GM19397 (cell line): ENCODE measurements around the gene PHKG1.
"Not testable (repeated sequence)": the region's sequence is repeated elsewhere in the genome, so short reads cannot be mapped to it uniquely, and the experiment has no call there.

Source experiments
- ATAC-seq: cut with Tn5 transposase; IDR thresholded peaks from one replicate; pipeline ENCODE4 v1.9.1; 2021; ENCODE audit warnings: mild to moderate bottlenecking, moderate library complexity; ENCODE audit not compliant: unreplicated experiment

The PHKG1 gene

GRCh38 chr7:56083150-56083785 lies 9.5 kb downstream of the PHKG1 start:
- no peak for ATAC-seq

GRCh38 chr7:56081626-56082340 lies 11.0 kb downstream of the PHKG1 start:
- no peak for ATAC-seq

- not testable (repeated sequence) for ATAC-seq
These were observed 11.9 kb downstream of the PHKG1 start for GRCh38 chr7:56080726-56081435.

- ATAC-seq: no peak
These were observed 13.1 kb downstream of the PHKG1 start for GRCh38 chr7:56079450-56080185.

DNA sequence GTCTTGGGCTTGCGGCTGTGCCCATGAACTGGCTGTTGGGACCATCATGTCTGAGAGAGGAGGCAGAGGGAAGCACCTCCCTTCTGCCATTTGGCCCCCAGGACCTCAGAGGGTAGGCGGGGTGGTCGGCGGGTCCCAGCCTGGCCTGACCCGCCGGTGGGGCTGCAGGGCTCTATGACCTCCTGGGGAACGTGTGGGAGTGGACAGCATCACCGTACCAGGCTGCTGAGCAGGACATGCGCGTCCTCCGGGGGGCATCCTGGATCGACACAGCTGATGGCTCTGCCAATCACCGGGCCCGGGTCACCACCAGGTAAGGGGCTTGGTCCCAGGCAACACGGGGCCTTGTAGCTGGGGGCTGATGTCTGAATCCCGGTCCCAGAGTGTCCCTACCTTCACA lies 14.6 kb downstream of the PHKG1 start:
- no peak for ATAC-seq

DNA sequence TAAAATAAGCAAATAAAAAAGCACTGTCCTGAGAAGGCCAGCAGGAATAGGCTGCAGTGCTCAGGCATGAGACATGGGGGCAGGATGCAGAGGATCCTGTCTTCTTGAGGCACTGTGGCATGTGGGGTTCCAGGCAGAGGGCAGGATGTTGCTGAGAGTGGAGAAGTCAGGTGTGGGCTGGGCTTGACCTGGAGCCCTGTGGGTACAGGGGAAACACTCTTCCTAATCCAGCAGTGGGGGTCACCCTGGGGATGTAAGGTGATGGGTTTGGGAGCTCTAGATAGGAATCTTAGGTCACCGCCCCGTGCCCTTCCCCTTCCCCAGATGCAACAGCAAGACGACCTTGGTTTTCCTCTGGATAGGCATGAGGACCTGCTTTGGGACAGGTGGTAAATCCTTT lies 15.1 kb downstream of the PHKG1 start:
- ATAC-seq: no peak

DNA sequence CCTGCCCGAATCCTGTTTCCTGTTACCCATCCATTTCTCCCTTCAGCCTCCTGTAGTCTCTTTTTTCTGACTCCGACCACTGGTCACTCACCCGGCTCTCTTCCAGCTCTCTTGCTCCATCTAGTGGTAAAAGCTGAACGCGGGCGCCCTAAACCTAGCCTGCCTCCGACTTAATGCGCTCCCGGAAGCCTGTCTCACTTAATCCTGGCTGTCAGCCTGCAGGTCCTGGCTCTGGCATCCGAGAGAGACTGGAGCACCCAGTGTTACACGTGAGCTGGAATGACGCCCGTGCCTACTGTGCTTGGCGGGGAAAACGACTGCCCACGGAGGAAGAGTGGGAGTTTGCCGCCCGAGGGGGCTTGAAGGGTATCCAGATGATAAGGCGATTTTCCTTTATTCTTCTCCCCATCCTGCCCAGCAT lies 18.4 kb downstream of the PHKG1 start:
- peak; percentile 92 for ATAC-seq

DNA sequence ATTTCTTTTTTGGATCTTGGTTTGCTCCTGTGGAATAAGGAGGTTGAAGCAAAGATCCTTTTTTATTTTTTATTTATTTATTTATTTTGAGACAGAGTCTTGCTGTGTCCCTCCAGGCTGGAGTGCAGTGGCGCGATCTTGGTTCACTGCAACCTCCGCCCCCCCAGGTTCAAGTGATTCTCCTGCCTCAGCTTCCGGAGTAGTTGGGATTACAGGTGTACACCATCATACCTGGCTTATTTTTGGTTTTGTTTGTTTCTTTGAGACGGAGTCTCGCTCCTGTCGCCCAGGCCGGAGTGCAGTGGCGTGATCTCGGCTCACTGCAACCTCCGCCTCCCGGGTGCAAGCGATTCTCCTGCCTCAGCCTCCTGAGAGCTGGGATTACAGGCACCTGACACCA lies 26.4 kb downstream of the PHKG1 start:
- not testable (repeated sequence) for ATAC-seq

DNA sequence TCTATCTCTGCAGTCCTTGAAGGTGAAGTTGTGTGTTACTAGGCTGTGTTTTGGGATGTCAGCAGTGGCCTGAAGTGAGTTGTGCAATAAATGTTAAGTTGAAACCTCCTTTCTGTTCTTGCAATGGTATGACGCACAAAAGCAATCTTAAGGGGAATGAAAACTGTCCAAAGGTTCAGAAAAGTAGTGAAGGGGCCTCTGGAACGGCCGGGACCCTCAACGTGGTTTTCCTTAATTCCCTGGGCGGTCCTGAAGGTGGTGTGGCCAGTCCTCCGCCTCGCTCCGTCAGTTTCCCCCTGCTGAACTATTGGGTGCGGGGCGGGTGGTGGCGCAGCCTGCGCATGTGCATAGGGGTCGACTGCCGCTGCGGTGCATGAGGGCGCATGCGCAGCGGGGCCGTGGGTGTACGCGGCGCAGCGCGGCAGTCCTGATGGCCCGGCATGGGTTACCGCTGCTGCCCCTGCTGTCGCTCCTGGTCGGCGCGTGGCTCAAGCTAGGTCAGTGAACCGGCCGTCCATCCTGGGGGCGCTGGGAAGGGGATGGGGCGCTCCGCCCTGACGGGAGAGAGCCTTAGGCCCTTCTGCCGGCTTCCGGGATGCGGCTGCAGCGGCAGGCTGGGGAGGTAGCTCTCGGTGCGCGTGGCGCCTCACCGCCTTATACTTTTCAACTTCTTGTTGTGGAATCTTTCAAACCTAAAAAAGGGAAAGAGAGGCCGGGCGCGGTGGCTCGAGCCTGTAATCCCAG lies 28.7 kb downstream of the PHKG1 start, which contains the start of gene SUMF2:
TSS of gene SUMF2 (plus strand) at position 405 of the 744 bp plus-strand sequence. CDS start at position 431, 26 bp downstream.
- peak; percentile 91 for ATAC-seq

DNA sequence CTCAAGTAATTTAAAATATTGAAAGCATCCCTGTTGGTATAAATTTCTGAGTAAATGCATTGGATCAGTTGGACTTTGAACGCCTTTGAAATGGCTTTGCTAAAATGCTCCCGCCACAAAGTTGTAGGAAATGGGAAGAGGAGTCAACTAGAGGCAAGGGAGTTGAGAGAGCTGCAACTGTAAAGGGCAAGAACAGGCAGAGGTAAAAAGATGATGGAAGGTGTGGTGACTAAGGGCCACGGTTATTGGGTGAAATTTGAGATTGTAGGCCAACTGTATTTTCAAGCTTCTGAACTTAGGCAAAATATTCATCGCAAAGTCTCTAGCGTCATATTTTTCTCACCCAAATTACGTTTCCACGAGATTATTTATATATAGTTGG lies 29.3 kb downstream of the PHKG1 start:
- no peak for ATAC-seq

DNA sequence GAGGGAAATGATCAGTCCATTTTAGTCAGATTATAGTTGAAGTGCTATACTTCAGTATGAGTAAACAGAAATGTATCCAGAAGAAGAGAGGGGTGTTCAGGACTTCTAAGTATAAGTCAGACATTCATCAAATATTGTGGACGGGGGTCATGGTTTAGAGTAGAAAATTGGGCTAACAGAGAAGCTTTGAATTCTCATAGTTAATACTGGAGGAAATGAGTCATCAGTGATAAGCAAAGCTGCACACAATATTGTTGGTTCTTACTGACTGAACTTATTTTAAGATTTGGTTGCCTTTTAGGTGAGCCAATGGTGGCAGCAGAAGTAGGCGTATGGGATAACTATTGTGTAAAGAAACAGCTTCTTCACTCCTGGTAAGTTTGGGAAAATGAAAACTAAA lies 30.4 kb downstream of the PHKG1 start:
- no peak for ATAC-seq

- ATAC-seq: no peak
These were observed 38.8 kb downstream of the PHKG1 start for GRCh38 chr7:56053993-56054392.

DNA sequence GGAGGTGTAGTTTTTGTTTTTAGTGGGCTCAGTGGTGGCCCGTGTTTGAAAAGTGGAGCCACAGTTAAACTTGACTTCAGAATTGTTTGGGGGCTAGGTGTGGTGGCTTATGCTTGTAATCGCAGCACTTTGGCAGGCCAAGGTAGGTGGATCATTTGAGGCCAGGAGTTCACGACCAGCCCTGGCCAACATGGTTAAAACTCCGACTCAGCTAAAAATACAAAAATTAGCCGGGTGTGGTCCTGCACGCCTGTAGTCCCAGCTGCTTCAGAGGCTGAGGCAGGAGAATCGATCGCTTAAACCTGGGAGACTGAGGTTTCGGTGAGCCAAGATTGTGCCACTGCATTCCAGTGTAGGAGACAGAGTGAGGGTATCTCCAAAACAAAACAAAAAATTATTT lies 39.4 kb downstream of the PHKG1 start:
- ATAC-seq: no peak

GRCh38 chr7:56051339-56052191 lies 41.2 kb downstream of the PHKG1 start, which contains the start of the genes CCT6A and PSPH:
CCT6A (plus strand) TSS chr7:56051765; CDS start chr7:56051849, 84 bp downstream.
PSPH (minus strand) TSS chr7:56051444; CDS start chr7:56021212, 30,232 bp downstream.
- peak; percentile 98 for ATAC-seq

GRCh38 chr7:56051053-56051338 lies 41.8 kb downstream of the PHKG1 start:
- ATAC-seq: no peak

- not testable (repeated sequence) for ATAC-seq
These were observed 44.0 kb downstream of the PHKG1 start for GRCh38 chr7:56048763-56049162.

GRCh38 chr7:56048245-56048644 lies 44.5 kb downstream of the PHKG1 start:
- no peak for ATAC-seq

- ATAC-seq: not testable (repeated sequence)
These were observed 45.2 kb downstream of the PHKG1 start for GRCh38 chr7:56047446-56048116.
